MM.1S (cell line): ENCODE measurements around the gene CFAP90.

Experiments used
- CTCF ChIP-seq: fragments of 300-600 bp; sonication (generic); IDR thresholded peaks from 2 replicates; pipeline ENCODE4 v1.5.1; 2016; ENCODE audit warnings: antibody characterized with exemption, low read length, mixed read lengths
- EZH2 ChIP-seq: fragments of 300-600 bp; sonication (generic); optimal IDR thresholded peaks from 2 replicates; pipeline ENCODE3; 2017; ENCODE audit warnings: low read depth, mild to moderate bottlenecking, antibody characterized with exemption, low read length, mixed read lengths
- EZH2phosphoT487 ChIP-seq: fragments of 300-600 bp; sonication (generic); IDR thresholded peaks from 2 replicates; pipeline ENCODE4 v1.6.1; 2018; ENCODE audit warnings: antibody characterized with exemption, low read length

DNA sequence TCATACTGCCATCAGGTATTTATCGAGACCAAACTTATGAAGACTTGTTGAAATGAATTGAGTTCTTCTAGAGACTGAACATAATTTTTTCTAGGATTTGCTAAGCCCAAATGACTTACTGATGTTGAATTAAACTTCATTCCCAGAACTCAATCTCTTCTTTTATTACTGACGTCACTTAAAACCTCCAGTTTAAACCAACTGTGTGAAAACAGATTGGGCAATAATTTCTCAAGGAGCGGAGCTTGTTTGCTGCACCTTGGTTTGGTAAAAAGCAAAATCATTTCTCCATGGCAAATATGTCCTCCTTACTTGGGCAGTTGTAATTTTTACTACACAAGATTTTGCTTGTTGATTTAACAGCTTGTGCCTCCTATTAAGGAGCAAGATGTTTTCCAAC lies 37.4 kb downstream of the CFAP90 start:
- TF ChIP-seq CTCF, result no peak
- no peak for TF ChIP-seq EZH2
- no peak for TF ChIP-seq EZH2phosphoT487
